Naive B cell (primary cell): Measurements from ENCODE around the gene NCKAP1. TPM values are rescaled to one million over a fixed set of nuclear protein-coding genes. Genes with fewer than 3 reads are reported as not detected.
"Not testable (repeated sequence)": the region's sequence is repeated elsewhere in the genome, so short reads cannot be mapped to it uniquely, and the experiment has no call there.

ENCODE experiments used
- ATAC-seq, 2 donors: fragments of 150-1000 bp; cut with Tn5 transposase; 2 replicates each; pipeline ENCODE4 v1.10.0; 2021; ENCODE audit warnings: low read depth in 2 of 2, mild to moderate bottlenecking in 2 of 2, moderate library complexity in 2 of 2
- DNase-seq: peaks from one replicate; pipeline ENCODE4 v3.0.0; 2022
- H3K27ac Mint-ChIP-seq, 6 donors: one replicate each; pipeline ENCODE4 v1.8.0; 2020 to 2022; ENCODE audit warnings: mild to moderate bottlenecking in 6 of 6, mixed read lengths in 6 of 6, moderate library complexity in 5 of 6, inconsistent platforms in 2 of 6
- H3K27me3 Mint-ChIP-seq, 3 donors: one replicate each; pipeline ENCODE4 v1.8.0; 2021 to 2022; ENCODE audit warnings: mixed read lengths in 3 of 3, mild to moderate bottlenecking in 1 of 3
- H3K36me3 Mint-ChIP-seq, 2 donors: one replicate each; pipeline ENCODE4 v1.8.0; 2020 to 2022; ENCODE audit warnings: mixed read lengths in 2 of 2, inconsistent platforms in 1 of 2, mild to moderate bottlenecking in 1 of 2
- H3K4me1 Mint-ChIP-seq, 3 donors: one replicate each; pipeline ENCODE4 v1.8.0; 2020 to 2022; ENCODE audit warnings: mixed read lengths in 3 of 3, inconsistent platforms in 1 of 3, mild to moderate bottlenecking in 1 of 3, moderate library complexity in 1 of 3
- H3K4me3 Mint-ChIP-seq, 8 donors: one replicate each; pipeline ENCODE4 v1.8.0; 2020 to 2022; ENCODE audit warnings: mild to moderate bottlenecking in 8 of 8, mixed read lengths in 8 of 8, moderate library complexity in 8 of 8, inconsistent platforms in 2 of 8
- H3K9me3 Mint-ChIP-seq, 7 donors: one replicate each; pipeline ENCODE4 v1.8.0; 2020 to 2022; ENCODE audit warnings: mixed read lengths in 7 of 7, mild to moderate bottlenecking in 5 of 7, inconsistent platforms in 2 of 7, moderate library complexity in 1 of 7
- polyA plus RNA-seq, 6 donors: library from polyadenylated mRNA; unstranded; fragments of 300-500 nt; fragmentation: Illumina TruSeq; gene quantifications; one replicate each; pipeline ENCODE4 v1.2.3, GENCODE V29; 2021; ENCODE audit warnings: low read depth in 6 of 6

NCKAP1 gene
- polyA plus RNA-seq, 6 donors from 2014 or later, result 0.19 to 1.0 TPM; not detected in 4

- Mint-ChIP-seq H3K36me3 (no peaks in the 10 kb centered on the region), H3K27me3 (peaks cover 0 to 5% (median 0%) of the 10 kb centered on the region in 3 donors), H3K4me1 (no peaks in the 10 kb centered on the region), H3K27ac (no peak overlapping the region), H3K9me3 (peaks cover 0 to 5% (median 0%) of the 10 kb centered on the region in 7 donors), H3K4me3 (no peak overlapping the region)
- ATAC-seq (no peak), DNase-seq (no peak)
Measured at GRCh38 chr2:182901748-182902147, 136.5 kb downstream of the NCKAP1 start.

GRCh38 chr2:182898718-182899117, 139.5 kb downstream of the NCKAP1 start:
- no peak overlapping the region for H3K4me3 Mint-ChIP-seq
- no peaks in the 10 kb centered on the region for H3K36me3 Mint-ChIP-seq
- H3K27me3 Mint-ChIP-seq, result peaks cover 0 to 5% (median 0%) of the 10 kb centered on the region in 3 donors
- DNase-seq (no peak), ATAC-seq (no peak)
- no peak overlapping the region for H3K27ac Mint-ChIP-seq
- no peaks in the 10 kb centered on the region for H3K4me1 Mint-ChIP-seq
- H3K9me3 Mint-ChIP-seq, result peaks cover 0 to 6% (median 0%) of the 10 kb centered on the region in 7 donors

- no peak for DNase-seq
- no peaks in the 10 kb centered on the region for H3K4me1 Mint-ChIP-seq
- no peak overlapping the region for H3K4me3 Mint-ChIP-seq
- no peak for ATAC-seq
- peaks cover 0 to 6% (median 0%) of the 10 kb centered on the region in 7 donors for H3K9me3 Mint-ChIP-seq
- H3K36me3 Mint-ChIP-seq, result no peaks in the 10 kb centered on the region
- no peak overlapping the region for H3K27ac Mint-ChIP-seq
- H3K27me3 Mint-ChIP-seq, result peaks cover 0 to 5% (median 0%) of the 10 kb centered on the region in 3 donors
Measured at GRCh38 chr2:182897137-182897536, 141.1 kb downstream of the NCKAP1 start.

GRCh38 chr2:182895798-182896197, 142.5 kb downstream of the NCKAP1 start:
- no peak for ATAC-seq
- Mint-ChIP-seq H3K9me3 (peaks cover 0 to 6% (median 0%) of the 10 kb centered on the region in 7 donors), H3K27ac (no peak overlapping the region), H3K4me3 (no peak overlapping the region), H3K27me3 (peaks cover 0 to 2% (median 0%) of the 10 kb centered on the region in 3 donors), H3K36me3 (no peaks in the 10 kb centered on the region), H3K4me1 (no peaks in the 10 kb centered on the region)
- no peak for DNase-seq

GRCh38 chr2:182895169-182895568, 143.1 kb downstream of the NCKAP1 start:
- Mint-ChIP-seq H3K27me3 (no peaks in the 10 kb centered on the region), H3K27ac (no peak overlapping the region), H3K4me1 (no peaks in the 10 kb centered on the region), H3K4me3 (no peak overlapping the region), H3K36me3 (no peaks in the 10 kb centered on the region), H3K9me3 (peaks cover 0 to 6% (median 0%) of the 10 kb centered on the region in 7 donors)
- DNase-seq, result no peak
- no peak for ATAC-seq

- Mint-ChIP-seq H3K36me3 (no peaks in the 10 kb centered on the region), H3K9me3 (peaks cover 0 to 6% (median 0%) of the 10 kb centered on the region in 7 donors), H3K4me1 (no peaks in the 10 kb centered on the region), H3K27ac (no peak overlapping the region), H3K4me3 (no peak overlapping the region), H3K27me3 (no peaks in the 10 kb centered on the region)
- ATAC-seq (no peak), DNase-seq (no peak)
Measured at GRCh38 chr2:182894174-182894573, 144.1 kb downstream of the NCKAP1 start.

GRCh38 chr2:182893666-182894065, 144.6 kb downstream of the NCKAP1 start:
- ATAC-seq (no peak), DNase-seq (no peak)
- no peaks in the 10 kb centered on the region for H3K27me3 Mint-ChIP-seq
- no peaks in the 10 kb centered on the region for H3K4me1 Mint-ChIP-seq
- H3K36me3 Mint-ChIP-seq, result no peaks in the 10 kb centered on the region
- H3K27ac Mint-ChIP-seq, result no peak overlapping the region
- peaks cover 0 to 6% (median 0%) of the 10 kb centered on the region in 7 donors for H3K9me3 Mint-ChIP-seq
- no peak overlapping the region for H3K4me3 Mint-ChIP-seq

GRCh38 chr2:182893035-182893434, 145.2 kb downstream of the NCKAP1 start:
- H3K4me1 Mint-ChIP-seq, H3K36me3 Mint-ChIP-seq, H3K27me3 Mint-ChIP-seq, H3K4me3 Mint-ChIP-seq, ATAC-seq, H3K9me3 Mint-ChIP-seq, DNase-seq, H3K27ac Mint-ChIP-seq: not testable (repeated sequence)

GRCh38 chr2:182891611-182892010, 146.6 kb downstream of the NCKAP1 start:
- Mint-ChIP-seq H3K36me3 (no peaks in the 10 kb centered on the region), H3K9me3 (peaks cover 0 to 2% (median 0%) of the 10 kb centered on the region in 7 donors), H3K4me3 (no peak overlapping the region), H3K27me3 (no peaks in the 10 kb centered on the region), H3K27ac (no peak overlapping the region), H3K4me1 (no peaks in the 10 kb centered on the region)
- no peak for ATAC-seq
- no peak for DNase-seq

GRCh38 chr2:182890773-182891378, 147.4 kb downstream of the NCKAP1 start:
- H3K4me3 Mint-ChIP-seq, result no peak overlapping the region
- H3K9me3 Mint-ChIP-seq, result no peaks in the 10 kb centered on the region
- H3K36me3 Mint-ChIP-seq, result no peaks in the 10 kb centered on the region
- H3K27me3 Mint-ChIP-seq, result no peaks in the 10 kb centered on the region
- DNase-seq, result no peak
- H3K4me1 Mint-ChIP-seq, result no peaks in the 10 kb centered on the region
- no peak overlapping the region for H3K27ac Mint-ChIP-seq
- ATAC-seq, result no peak

- no peaks in the 10 kb centered on the region for H3K36me3 Mint-ChIP-seq
- ATAC-seq (no peak), DNase-seq (no peak)
- H3K4me3 Mint-ChIP-seq, result no peak overlapping the region
- H3K4me1 Mint-ChIP-seq, result no peaks in the 10 kb centered on the region
- no peaks in the 10 kb centered on the region for H3K9me3 Mint-ChIP-seq
- no peak overlapping the region for H3K27ac Mint-ChIP-seq
- no peaks in the 10 kb centered on the region for H3K27me3 Mint-ChIP-seq
Measured at GRCh38 chr2:182890305-182890704, 148.0 kb downstream of the NCKAP1 start.

- no peak overlapping the region for H3K27ac Mint-ChIP-seq
- DNase-seq, result no peak
- no peaks in the 10 kb centered on the region for H3K9me3 Mint-ChIP-seq
- ATAC-seq, result no peak
- H3K4me1 Mint-ChIP-seq, result no peaks in the 10 kb centered on the region
- H3K27me3 Mint-ChIP-seq, result no peaks in the 10 kb centered on the region
- no peaks in the 10 kb centered on the region for H3K36me3 Mint-ChIP-seq
- no peak overlapping the region for H3K4me3 Mint-ChIP-seq
Measured at GRCh38 chr2:182887753-182888415, 150.4 kb downstream of the NCKAP1 start.

- H3K4me3 Mint-ChIP-seq, result no peak overlapping the region
- no peak for ATAC-seq
- H3K27me3 Mint-ChIP-seq, result no peaks in the 10 kb centered on the region
- no peaks in the 10 kb centered on the region for H3K4me1 Mint-ChIP-seq
- no peaks in the 10 kb centered on the region for H3K36me3 Mint-ChIP-seq
- no peak for DNase-seq
- no peak overlapping the region for H3K27ac Mint-ChIP-seq
- H3K9me3 Mint-ChIP-seq, result peaks cover 0 to 4% (median 0%) of the 10 kb centered on the region in 7 donors
Measured at GRCh38 chr2:182887093-182887492, 151.2 kb downstream of the NCKAP1 start.

GRCh38 chr2:182885771-182886170, 152.5 kb downstream of the NCKAP1 start:
- Mint-ChIP-seq H3K36me3 (no peaks in the 10 kb centered on the region), H3K27ac (no peak overlapping the region), H3K27me3 (no peaks in the 10 kb centered on the region), H3K4me3 (no peak overlapping the region), H3K9me3 (peaks cover 0 to 8% (median 0%) of the 10 kb centered on the region in 7 donors), H3K4me1 (no peaks in the 10 kb centered on the region)
- ATAC-seq (no peak), DNase-seq (no peak)
